ENCODE data around the gene SRP19. TPM values are rescaled to one million over a fixed set of nuclear protein-coding genes. Genes with fewer than 3 reads are reported as not detected.

Gene SRP19
- total and polyA plus RNA-seq, 9 of the 15 experiments (the other 6 are each of a cell fraction or from before 2014, with no cell fraction given): 52.3 to 357 (median 146) TPM

DNA sequence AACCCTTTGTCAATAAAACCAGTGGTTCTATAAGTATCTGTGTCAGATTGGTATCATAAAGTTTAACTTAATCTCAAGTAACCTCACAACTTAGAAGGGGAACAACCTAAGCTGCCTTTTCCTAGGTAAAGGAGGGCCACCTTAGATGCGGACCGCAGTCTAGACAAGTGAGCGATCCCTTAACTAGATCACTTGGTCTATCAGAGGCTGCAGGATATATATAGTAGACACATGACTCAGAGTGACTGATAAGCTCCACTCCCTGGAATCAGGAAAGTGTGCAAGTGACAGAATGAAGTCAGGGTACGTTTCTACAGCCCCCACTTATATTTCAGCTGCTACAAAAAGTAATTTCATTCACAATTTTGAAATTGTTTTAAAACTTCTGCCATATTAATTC is 53.5 kb downstream of the SRP19 start (continued):
- TF ChIP-seq, protein P1, sequence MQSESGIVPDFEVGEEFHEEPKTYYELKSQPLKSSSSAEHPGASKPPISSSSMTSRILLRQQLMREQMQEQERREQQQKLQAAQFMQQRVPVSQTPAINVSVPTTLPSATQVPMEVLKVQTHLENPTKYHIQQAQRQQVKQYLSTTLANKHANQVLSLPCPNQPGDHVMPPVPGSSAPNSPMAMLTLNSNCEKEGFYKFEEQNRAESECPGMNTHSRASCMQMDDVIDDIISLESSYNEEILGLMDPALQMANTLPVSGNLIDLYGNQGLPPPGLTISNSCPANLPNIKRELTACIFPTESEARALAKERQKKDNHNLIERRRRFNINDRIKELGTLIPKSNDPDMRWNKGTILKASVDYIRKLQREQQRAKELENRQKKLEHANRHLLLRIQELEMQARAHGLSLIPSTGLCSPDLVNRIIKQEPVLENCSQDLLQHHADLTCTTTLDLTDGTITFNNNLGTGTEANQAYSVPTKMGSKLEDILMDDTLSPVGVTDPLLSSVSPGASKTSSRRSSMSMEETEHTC (IDR thresholded peaks at IDR 0.05): no peak
- TF ChIP-seq PHF21A (IDR thresholded peaks at IDR 0.05; ENCODE audit: borderline replicate concordance, low read depth) (no peak), MEF2D (tag; conservative IDR thresholded peaks at IDR 0.05; ENCODE audit: low read depth) (peak; percentile 82; the same call in 1 of the 2 replicates), SMARCA4 (IDR thresholded peaks at IDR 0.05) (peak; percentile 59; the same call in 1 of the 2 replicates), BCLAF1 (IDR thresholded peaks at IDR 0.05; ENCODE audit: borderline replicate concordance in 1 of 2, control insufficient read depth in 1 of 2, low read depth in 2 of 2, low read length in 1 of 2) (no peak), THRAP3 (IDR thresholded peaks at IDR 0.05; ENCODE audit: borderline replicate concordance) (no peak), MLLT1 (IDR thresholded peaks at IDR 0.05) (no peak), SOX6 (IDR thresholded peaks at IDR 0.05) (no peak), ZNF253 (CRISPR knock-in tag; conservative IDR thresholded peaks at IDR 0.05) (no peak), SAP30 (IDR thresholded peaks at IDR 0.05; ENCODE audit: borderline replicate concordance, insufficient read depth, low read depth, low read length, poor library complexity, severe bottlenecking) (no peak), KLF1 (tag; IDR thresholded peaks at IDR 0.05) (no peak), CTCFL (IDR thresholded peaks at IDR 0.05; ENCODE audit: borderline replicate concordance, insufficient read depth, low read depth, low read length, poor library complexity, severe bottlenecking) (no peak), SMARCB1 (IDR thresholded peaks at IDR 0.05; ENCODE audit: insufficient read length, low read depth) (no peak), PTBP1 (IDR thresholded peaks at IDR 0.05; ENCODE audit: low read depth, low read length) (no peak)
- TF ChIP-seq, protein P2, sequence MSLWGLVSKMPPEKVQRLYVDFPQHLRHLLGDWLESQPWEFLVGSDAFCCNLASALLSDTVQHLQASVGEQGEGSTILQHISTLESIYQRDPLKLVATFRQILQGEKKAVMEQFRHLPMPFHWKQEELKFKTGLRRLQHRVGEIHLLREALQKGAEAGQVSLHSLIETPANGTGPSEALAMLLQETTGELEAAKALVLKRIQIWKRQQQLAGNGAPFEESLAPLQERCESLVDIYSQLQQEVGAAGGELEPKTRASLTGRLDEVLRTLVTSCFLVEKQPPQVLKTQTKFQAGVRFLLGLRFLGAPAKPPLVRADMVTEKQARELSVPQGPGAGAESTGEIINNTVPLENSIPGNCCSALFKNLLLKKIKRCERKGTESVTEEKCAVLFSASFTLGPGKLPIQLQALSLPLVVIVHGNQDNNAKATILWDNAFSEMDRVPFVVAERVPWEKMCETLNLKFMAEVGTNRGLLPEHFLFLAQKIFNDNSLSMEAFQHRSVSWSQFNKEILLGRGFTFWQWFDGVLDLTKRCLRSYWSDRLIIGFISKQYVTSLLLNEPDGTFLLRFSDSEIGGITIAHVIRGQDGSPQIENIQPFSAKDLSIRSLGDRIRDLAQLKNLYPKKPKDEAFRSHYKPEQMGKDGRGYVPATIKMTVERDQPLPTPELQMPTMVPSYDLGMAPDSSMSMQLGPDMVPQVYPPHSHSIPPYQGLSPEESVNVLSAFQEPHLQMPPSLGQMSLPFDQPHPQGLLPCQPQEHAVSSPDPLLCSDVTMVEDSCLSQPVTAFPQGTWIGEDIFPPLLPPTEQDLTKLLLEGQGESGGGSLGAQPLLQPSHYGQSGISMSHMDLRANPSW (CRISPR knock-in tag; IDR thresholded peaks at IDR 0.05): no peak
